HG03457 (cell line): ENCODE measurements around the gene CAMK4.

Experiments
- ATAC-seq: cut with Tn5 transposase; IDR thresholded peaks from one replicate; pipeline ENCODE4 v1.9.1; 2021; ENCODE audit warnings: moderate number of reproducible peaks; ENCODE audit not compliant: unreplicated experiment

CAMK4 gene

DNA sequence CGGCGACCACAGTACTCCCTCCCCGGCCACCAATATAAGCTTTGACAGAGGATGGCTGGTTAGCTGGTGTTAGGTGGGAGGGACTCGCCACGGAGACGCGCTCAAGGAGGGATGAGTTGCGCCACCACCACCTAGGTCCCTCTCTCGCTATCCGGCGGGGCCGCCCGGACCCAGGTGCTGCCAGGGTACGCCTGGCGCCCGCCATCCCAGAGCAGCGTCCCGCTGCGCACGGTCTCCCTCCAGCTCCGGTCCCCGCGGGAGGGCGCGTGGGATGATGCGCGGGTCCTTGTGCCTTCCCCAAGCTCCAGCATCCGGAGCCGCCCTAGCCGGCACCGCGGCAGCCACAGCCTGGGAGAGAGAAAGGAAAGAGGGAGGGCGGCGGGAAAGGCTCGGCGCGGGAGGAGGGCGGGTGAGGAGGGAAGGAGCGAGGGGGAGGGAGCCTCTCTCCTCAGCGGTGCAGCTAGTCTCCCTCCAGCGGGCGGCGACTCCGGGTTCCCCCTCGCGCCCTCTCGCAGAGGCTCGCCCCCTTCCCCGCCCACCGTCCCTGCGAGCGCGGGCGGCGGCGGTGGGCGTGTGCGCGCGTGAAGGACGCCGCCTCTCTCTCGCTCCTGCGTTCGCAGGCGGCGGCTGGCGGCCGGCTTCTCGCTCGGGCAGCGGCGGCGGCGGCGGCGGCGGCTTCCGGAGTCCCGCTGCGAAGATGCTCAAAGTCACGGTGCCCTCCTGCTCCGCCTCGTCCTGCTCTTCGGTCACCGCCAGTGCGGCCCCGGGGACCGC, at the start of gene CAMK4:
Gene CAMK4 (plus strand): TSS at position 598 of the 774 bp plus-strand sequence. CDS start 100 bp downstream, at position 698.
- peak; percentile 58 for ATAC-seq

- no peak for ATAC-seq
Measured at GRCh38 chr5:111183064-111183463, 41.1 kb upstream of the CAMK4 start.

DNA sequence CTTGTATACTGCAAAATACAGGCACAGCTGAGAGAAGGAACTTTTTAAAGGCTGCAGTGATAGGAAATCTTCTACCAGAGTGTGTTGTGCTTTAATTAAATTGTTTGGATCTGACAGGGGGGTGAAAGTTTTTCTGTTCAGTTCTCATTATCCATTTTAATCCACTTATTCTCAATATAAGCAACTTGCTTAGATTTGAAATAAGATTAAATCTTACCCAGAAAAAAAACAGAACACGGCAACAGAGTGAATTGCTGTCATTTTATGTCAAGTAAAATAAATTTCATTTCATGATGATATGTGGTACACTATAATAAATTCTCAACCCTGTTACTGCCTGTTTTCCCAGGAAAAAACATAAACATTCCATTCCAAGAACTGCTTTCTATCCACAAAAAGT, 37.1 kb upstream of the CAMK4 start:
- no peak for ATAC-seq

DNA sequence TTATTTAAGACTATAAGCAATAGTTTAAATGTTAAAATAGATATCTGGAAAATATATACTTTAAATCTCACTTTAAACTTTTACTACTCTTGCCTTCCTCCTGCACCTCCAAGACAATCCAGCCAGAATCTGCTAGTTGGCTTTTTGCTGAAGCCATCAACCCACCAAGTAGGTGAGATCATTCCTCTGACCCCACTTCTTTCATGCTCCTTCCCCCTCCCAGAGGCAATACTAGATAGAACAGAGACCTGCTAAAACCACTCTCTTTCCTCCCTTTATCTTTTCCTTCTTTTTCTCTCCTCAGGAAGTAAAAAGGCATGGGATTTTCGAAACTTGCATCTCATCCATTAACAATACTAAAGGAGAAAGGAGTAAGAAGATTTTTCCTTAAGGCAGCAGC, 30.1 kb upstream of the CAMK4 start:
- no peak for ATAC-seq

- ATAC-seq: no peak
Measured at GRCh38 chr5:111194925-111195324, 29.3 kb upstream of the CAMK4 start.

DNA sequence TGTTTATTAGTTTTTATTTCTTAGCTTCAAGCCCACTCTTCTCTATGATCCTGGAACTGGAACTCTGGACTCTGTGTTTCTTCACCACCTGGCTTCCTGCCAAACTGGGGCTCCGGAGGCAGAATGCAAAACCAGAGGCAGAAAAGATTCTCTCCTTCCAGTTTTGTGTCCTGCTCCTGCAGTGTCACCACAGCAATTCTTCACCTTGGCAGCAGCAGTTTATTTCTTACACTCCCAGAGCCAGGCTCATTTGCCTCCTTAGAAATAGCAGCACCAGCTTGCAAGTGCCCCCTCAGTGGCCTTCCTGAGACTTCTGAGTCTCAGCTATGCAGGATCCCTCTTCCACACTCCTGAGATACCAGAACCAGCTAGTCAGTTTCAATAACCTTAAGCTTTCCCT, 26.7 kb upstream of the CAMK4 start:
- no peak for ATAC-seq

DNA sequence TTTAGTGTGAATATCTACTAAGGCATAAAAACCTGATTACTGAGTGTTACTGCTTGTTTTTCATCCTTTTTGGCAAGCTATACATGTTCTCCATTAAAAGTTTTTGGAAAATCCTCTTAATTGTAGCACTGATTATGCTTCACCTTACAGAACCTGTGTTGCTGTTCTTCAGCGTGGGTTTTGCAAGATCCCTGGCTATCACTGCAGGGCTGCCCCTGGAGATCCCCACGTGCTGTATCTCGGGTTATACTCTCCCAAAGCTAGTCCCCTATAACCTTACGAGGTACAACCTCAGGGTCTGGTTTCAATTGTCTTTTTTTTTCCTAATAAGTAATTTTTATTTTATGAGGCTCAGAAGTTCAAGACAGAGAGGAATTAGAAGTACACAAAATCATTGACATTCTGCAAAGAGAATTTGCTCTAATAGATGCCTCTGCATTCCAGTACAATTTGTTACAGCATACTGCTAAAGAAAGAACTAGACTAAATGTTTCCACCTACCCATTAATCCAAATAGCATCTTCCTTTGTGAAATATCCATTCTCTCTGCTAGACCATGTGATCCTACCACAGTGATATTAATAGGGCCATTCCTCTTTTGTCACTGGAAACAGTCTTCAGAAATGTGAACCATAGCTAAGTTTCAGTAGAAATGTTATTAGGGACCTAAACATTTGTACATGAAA, 25.8 kb upstream of the CAMK4 start:
- no peak for ATAC-seq

- ATAC-seq: no peak
Measured at GRCh38 chr5:111200828-111201227, 23.4 kb upstream of the CAMK4 start.

DNA sequence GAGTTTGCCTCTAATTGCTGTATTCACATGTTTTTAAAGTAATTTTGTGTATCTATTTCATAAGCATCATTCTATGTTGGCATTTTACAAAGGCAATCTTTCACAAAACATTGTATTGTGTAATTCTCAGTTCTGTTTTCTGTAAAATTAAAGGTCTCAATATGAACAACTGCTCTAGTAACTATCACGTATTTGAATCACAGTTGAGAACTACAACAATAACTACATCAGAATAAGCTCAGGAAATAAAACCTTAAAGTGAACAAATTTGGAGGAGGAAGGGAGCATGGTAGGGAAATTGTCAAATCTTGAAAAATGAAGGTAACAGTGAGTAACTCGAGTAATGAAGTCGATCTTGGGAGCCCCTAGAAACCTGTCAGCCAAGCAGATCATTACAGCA, 22.5 kb upstream of the CAMK4 start:
- ATAC-seq: no peak

GRCh38 chr5:111211341-111211740, 12.8 kb upstream of the CAMK4 start:
- ATAC-seq: no peak

- no peak for ATAC-seq
Measured at GRCh38 chr5:111214052-111214742, 10.0 kb upstream of the CAMK4 start.

GRCh38 chr5:111215971-111216370, 8.2 kb upstream of the CAMK4 start:
- ATAC-seq: no peak

GRCh38 chr5:111221139-111221538, 3.0 kb upstream of the CAMK4 start:
- ATAC-seq: no peak

DNA sequence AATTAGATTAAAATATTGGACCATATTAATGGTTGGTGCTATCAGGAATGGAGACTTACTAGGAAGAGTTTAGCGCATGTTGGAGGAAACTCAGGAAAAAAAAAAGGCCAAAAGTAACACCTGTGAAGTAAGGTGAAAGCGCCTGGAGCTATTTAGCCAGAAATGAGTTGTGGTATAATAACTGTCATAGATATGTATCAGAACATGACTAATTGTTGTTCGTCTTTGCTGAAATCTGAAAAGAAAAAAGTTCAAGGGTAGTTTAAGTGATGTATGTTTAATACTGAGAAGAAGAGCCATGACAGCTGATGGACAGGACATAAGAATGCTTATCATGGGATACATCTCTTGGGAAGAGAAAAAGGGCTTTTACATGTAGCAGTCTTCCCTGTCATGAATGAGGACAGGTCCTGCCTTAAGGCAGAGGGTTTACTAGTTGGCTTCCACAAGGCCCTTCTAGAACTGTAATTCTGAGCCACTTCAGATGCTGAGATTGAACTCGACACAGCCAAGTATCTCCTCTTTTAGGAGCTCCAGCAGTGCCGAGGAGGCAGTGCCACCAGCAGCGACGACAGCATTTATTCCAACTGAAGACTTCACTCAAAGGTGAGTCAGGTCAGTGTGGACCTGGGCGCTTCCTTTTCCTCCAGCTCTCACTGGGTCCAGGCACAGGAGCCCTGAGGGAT, 940 bp upstream of the CAMK4 start:
- ATAC-seq: no peak

- peak; percentile 25 for ATAC-seq
Measured at GRCh38 chr5:111224561-111225345, 569 bp downstream of the CAMK4 start.

DNA sequence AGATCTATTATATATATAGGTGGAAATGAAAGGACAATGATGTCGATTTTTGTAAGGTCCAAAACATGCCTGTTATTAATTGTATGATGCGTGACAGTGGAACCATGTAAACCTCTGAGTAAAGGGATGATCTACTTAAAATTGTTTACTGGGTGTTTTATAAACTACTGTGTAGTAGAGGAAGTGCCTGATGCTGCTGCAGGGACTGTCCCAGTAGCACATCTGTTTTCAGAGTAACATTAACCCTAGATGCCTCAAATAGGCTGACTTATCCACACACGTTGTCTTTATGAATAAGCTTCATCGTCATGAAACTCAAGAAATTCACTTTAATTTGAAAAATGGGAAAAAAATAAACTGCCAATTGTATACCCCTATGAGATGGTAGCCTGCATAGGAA, 1.7 kb downstream of the CAMK4 start:
- ATAC-seq: no peak

GRCh38 chr5:111226556-111226955, 2.4 kb downstream of the CAMK4 start:
- ATAC-seq: no peak

DNA sequence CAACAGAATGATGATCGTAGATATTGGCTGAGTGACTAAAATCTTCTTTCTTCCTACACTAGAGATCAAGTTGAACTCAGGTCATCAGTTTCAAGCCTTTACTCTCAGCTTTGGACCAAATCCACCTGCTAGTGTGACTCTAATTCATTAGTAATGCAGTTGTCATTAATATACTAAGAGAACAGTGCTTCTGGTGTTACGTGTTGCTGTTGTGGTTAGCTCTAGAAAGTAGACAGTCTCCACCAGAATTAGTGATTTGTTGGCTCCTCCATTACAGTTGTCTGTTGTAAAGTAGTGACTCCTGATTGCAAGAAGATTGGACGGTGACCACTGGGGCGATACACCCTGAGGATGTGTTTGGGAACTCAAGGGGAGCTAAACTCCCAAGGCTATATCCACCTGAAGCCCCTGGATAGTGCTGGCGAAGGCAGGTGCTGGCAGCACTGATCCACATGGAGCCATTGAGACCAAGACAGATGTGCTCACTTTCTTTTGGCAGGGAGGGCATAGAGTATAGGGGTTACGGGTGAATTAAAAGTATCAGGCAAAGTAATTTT, 3.1 kb downstream of the CAMK4 start:
- no peak for ATAC-seq

- no peak for ATAC-seq
Measured at GRCh38 chr5:111227801-111228200, 3.6 kb downstream of the CAMK4 start.

GRCh38 chr5:111228520-111229220, 4.5 kb downstream of the CAMK4 start:
- no peak for ATAC-seq
